Skeletal muscle cell (primary cell): ENCODE measurements around the gene ANXA6.

Source experiments
- DNase-seq: peaks from one replicate; pipeline ENCODE4 v3.0.0-alpha.2; 2010; ENCODE audit warnings: low read depth
- H3K4me3 ChIP-seq: 2 replicates; pipeline ENCODE4 v1.5.1; 2011; ENCODE audit warnings: low read depth, mild to moderate bottlenecking, control low read depth, low read length, moderate library complexity

The ANXA6 gene

GRCh38 chr5:151074557-151074956, 83.0 kb downstream of the ANXA6 start:
- no peak overlapping the region for H3K4me3 ChIP-seq
- no peak for DNase-seq

DNA sequence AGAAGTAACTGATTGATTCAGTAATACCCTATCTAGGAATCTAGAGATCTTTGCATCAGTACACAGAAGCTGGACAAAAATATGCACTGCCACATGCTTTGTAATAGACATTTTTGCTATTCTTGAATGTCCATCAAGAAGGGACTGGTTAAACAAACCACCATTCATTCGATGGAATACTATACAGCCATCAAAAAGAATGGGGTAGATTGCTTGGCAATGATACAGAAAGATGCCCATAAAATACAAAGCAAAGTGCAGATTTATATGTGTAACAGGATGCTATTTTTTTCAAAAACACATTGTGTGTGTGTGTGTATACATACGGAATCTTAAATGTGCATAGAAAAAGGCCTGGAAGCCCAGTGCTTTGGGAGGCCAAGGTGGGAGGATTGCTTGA, 84.3 kb downstream of the ANXA6 start:
- DNase-seq, result no peak
- no peak overlapping the region for H3K4me3 ChIP-seq

GRCh38 chr5:151072630-151073025, 85.0 kb downstream of the ANXA6 start:
- H3K4me3 ChIP-seq, result no peak overlapping the region
- no peak for DNase-seq

GRCh38 chr5:151071848-151072629, 85.5 kb downstream of the ANXA6 start:
- DNase-seq, result no peak
- no peak overlapping the region for H3K4me3 ChIP-seq

- no peak overlapping the region for H3K4me3 ChIP-seq
- DNase-seq, result no peak
These were observed 86.6 kb downstream of the ANXA6 start for GRCh38 chr5:151071021-151071420.

- no peak for DNase-seq
- H3K4me3 ChIP-seq, result no peak overlapping the region
These were observed 87.1 kb downstream of the ANXA6 start for GRCh38 chr5:151070449-151070848.

GRCh38 chr5:151068433-151069197, 89.0 kb downstream of the ANXA6 start:
- no peak for DNase-seq
- H3K4me3 ChIP-seq, result no peak overlapping the region

DNA sequence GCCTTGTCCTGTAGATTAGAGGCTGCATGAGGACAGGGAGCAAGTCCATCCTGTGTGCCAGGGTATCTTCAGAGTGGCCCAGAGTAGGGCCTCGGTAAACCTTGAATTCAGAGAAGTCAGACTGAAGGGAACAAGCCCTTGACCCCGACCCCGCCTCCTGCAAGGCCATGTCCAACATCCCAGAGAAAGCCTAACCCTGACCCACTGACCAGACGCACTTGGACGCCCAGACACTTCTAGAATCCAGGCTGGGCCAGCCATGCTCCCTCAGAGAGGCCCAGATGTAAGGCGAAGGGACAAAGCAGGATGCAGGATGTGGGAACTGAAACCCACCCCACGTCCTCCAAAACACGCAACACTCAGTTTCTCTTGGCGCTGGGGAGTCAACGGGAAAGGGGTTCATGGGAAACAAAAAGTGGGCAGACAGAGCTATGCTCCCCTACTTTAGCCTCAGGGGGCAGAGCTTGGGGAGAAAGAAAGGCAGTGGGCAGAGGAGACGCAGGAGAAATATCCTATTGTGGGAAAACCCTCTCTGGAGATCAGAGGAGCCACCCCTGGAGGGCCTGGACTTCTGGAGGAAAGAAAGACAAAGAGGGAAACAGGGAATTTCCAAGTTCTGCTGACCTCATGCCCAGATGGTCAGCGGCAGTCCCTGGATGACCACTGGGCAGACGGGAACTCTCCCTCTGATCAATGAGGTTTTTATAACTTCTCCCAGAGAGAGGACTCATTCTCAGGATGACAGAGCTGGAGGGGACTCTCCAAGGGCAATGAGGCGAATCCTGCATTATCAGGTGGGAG, 89.7 kb downstream of the ANXA6 start:
- no peak for DNase-seq
- no peak overlapping the region for H3K4me3 ChIP-seq

GRCh38 chr5:151066920-151067319, 90.7 kb downstream of the ANXA6 start:
- no peak for DNase-seq
- H3K4me3 ChIP-seq, result no peak overlapping the region

- no peak for DNase-seq
- no peak overlapping the region for H3K4me3 ChIP-seq
These were observed 92.0 kb downstream of the ANXA6 start for GRCh38 chr5:151065609-151066008.

- no peak for DNase-seq
- no peak overlapping the region for H3K4me3 ChIP-seq
These were observed 92.6 kb downstream of the ANXA6 start for GRCh38 chr5:151064916-151065499.

GRCh38 chr5:151063142-151063989, 94.2 kb downstream of the ANXA6 start:
- no peak for DNase-seq
- H3K4me3 ChIP-seq, result no peak overlapping the region

DNA sequence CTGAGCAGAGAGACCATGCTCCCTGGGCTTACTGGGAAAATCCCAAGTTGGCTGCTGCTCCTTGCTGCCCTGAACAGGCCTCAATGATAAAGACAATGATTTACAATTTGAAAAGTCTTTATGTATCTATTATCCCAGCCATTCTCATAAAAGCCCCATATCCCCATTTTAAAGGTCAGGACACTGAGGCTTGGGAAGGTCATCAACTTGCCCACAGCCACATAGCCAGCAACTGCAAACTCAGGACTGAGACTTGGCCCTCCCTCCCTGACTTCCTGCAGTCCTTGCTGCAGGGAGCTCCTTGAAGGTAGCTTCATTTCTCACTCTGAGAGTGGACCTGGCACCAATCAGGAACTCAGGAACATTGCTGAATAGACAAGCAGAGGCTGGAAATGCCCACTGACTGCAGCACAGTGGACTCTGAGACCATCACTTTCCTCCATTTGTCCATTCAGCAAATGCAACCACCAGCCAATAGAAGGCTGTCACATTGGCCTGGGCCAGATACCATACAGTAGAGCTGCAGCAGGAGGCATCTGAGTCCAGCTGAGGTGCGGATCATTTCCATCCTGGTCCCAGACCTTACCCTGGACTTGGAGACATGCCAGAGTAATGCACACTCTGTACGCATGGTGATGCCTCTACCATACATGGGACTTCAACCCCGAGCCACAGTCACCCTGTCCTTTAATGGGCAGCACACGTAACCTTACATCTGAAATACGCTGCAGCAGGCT, 95.0 kb downstream of the ANXA6 start:
- DNase-seq, result no peak

DNA sequence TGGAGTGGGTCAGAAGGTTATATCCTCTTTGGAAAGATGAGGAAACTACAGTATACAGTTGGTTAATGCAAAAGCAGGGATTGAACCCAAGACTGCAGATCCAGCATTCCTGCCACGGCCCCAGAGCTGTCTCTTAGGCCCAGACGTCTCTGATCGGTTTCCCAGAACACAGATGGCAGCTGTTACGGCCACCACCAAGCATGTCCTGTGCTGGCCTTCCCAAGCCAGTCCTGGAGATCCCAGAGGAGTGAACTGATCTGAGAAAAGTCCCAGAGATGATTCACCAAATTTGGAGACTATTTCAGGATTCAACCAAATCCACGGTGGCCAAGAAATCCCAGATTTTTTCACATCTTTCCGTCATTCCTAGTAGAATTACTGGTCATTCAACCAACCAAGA, 96.8 kb downstream of the ANXA6 start:
- no peak for DNase-seq
- H3K4me3 ChIP-seq, result no peak overlapping the region

More for the DNA sequence above, 95.0 kb downstream of the ANXA6 start:
- no peak overlapping the region for H3K4me3 ChIP-seq

DNA sequence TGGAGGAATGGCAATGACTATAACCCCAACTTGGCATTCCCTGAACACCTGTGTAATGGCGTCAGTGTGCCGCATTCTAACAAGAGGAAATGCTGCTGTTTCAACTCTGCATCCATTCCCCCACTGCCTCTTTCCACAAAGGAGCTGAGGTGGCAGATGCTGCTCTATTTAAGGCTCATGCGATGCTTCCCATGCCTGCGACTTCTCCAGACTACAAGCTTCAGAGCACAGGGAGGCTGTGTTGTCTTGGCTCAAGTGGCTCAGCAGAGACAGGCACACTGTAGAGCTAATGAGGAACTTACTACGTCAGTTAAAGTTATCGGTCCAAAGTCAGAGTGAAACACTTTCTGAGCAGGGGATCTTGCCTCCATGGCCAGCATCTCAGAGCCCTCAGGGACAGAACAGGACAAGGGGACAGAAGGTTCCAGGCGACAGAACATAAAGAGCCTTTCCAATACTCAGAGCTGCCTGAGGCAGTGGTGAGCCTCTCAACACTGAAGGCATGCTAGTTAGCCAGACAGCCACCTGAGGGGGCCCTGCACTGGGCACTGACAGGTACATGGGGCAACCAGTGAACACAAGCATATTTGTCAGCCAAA, 98.6 kb downstream of the ANXA6 start:
- H3K4me3 ChIP-seq, result no peak overlapping the region
- DNase-seq, result no peak

GRCh38 chr5:151058301-151058700, 99.3 kb downstream of the ANXA6 start:
- no peak overlapping the region for H3K4me3 ChIP-seq

GRCh38 chr5:151056379-151057325, 100.9 kb downstream of the ANXA6 start:
- no peak for DNase-seq
- no peak overlapping the region for H3K4me3 ChIP-seq

More at GRCh38 chr5:151058301-151058700, 99.3 kb downstream of the ANXA6 start:
- DNase-seq, result no peak
